ENCODE results near the gene CEP128.

DNA sequence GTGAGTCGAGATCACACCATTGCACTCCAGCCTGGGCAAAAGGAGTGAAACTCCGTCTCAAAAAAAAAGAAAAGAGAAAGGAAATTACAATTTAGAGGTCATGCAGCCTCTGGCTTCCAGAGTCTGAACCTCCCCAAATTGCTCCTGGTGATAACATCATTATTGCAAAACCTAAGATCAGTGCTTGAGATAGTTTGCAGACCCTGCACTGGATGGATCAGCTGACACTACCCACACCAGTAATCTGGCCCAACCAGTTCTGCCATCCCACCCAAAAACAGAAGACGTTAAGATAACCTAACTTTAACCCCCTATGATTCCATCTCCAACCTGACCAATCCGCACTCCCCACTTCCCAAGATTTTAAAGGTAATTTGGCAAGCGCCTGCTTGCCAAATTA, 376.5 kb downstream of the CEP128 start:
- no peak for TF ChIP-seq EP300 (IDR thresholded peaks at IDR 0.05)
- no peak for TF ChIP-seq POLR2AphosphoS5 (IDR thresholded peaks at IDR 0.05)
